HFFc6 (cell line): Measurements from ENCODE around the gene DCAF4. TPM values are rescaled to one million over a fixed set of nuclear protein-coding genes. Genes with fewer than 3 reads are reported as not detected.

Source experiments
- DNase-seq: peaks from one replicate; pipeline ENCODE4 v3.0.0-alpha.2; 2018
- H3K27ac Mint-ChIP-seq: 2 replicates; pipeline ENCODE4 v1.8.0; 2020; ENCODE audit warnings: mild to moderate bottlenecking, mixed read lengths
- H3K27me3 Mint-ChIP-seq: 2 replicates; pipeline ENCODE4 v1.8.0; 2021; ENCODE audit warnings: mild to moderate bottlenecking, moderate library complexity, mixed read lengths; ENCODE audit not compliant: insufficient read depth
- H3K36me3 Mint-ChIP-seq: 2 replicates; pipeline ENCODE4 v1.8.0; 2021; ENCODE audit warnings: low read depth, mixed read lengths
- H3K4me1 Mint-ChIP-seq: 2 replicates; pipeline ENCODE4 v1.8.0; 2020; ENCODE audit warnings: low read depth, mixed read lengths
- H3K4me3 Mint-ChIP-seq: 2 replicates; pipeline ENCODE4 v1.8.0; 2020; ENCODE audit warnings: mild to moderate bottlenecking, moderate library complexity, mixed read lengths
- H3K9me3 Mint-ChIP-seq: 2 replicates; pipeline ENCODE4 v1.8.0; 2020; ENCODE audit warnings: mild to moderate bottlenecking, mixed read lengths
- total RNA-seq, 6 experiments: library from RNA; stranded (reverse); fragmentation: NEBNext Ultra II Directional; extraction: Animal tissue kit (Norgen Biotek cat#: 25700); gene quantifications; 2 replicates in 1 of 6; 3 replicates in 5 of 6; pipeline ENCODE4 v1.2.3, GENCODE V29; 2021
- TF ChIP-seq, protein P1 (sequence below): fragments of 200-600 bp; sonication (generic); IDR thresholded peaks from 2 replicates; pipeline ENCODE4 v1.5.0; 2021; ENCODE audit warnings: antibody characterized with exemption, mild to moderate bottlenecking

DCAF4 gene
- total RNA-seq, 6 experiments from 2014 or later, result 14.4 to 20.0 (median 16.2) TPM

DNA sequence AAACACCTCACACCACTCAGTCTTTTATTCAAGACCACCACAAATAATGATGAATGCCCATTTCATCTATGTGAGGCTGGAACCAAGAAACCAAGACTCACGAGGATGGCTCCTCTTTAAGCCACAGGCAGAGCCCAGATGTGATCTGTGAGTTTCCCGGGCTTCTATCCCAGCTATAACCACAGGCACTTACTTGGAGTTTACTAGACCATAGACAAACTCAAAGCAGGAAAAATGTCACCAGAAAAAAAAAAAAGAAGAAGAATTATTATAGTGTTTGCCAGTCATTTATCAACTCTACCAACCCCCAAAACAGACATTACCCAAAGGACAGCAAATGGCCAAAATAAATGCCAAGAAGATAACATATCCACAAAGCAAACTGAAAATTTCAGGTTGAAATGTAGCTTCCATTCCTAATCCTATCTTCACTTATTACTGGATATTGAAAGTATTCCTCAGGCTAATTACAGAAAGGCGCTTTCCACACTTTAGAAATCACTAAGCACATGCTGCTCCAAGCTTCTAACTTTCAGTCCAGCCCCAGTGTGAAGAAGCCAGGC, 56.0 kb downstream of the DCAF4 start:
- TF ChIP-seq, protein P1, sequence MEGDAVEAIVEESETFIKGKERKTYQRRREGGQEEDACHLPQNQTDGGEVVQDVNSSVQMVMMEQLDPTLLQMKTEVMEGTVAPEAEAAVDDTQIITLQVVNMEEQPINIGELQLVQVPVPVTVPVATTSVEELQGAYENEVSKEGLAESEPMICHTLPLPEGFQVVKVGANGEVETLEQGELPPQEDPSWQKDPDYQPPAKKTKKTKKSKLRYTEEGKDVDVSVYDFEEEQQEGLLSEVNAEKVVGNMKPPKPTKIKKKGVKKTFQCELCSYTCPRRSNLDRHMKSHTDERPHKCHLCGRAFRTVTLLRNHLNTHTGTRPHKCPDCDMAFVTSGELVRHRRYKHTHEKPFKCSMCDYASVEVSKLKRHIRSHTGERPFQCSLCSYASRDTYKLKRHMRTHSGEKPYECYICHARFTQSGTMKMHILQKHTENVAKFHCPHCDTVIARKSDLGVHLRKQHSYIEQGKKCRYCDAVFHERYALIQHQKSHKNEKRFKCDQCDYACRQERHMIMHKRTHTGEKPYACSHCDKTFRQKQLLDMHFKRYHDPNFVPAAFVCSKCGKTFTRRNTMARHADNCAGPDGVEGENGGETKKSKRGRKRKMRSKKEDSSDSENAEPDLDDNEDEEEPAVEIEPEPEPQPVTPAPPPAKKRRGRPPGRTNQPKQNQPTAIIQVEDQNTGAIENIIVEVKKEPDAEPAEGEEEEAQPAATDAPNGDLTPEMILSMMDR, result no peak
- H3K36me3 Mint-ChIP-seq, result peaks cover 29% of the 10 kb centered on the region
- H3K4me3 Mint-ChIP-seq, result no peak overlapping the region
- no peaks in the 10 kb centered on the region; the same call in 1 of the 2 replicates for H3K27me3 Mint-ChIP-seq
- no peak overlapping the region for H3K27ac Mint-ChIP-seq
- DNase-seq, result no peak
- no peaks in the 10 kb centered on the region for H3K4me1 Mint-ChIP-seq
- H3K9me3 Mint-ChIP-seq, result no peaks in the 10 kb centered on the region

DNA sequence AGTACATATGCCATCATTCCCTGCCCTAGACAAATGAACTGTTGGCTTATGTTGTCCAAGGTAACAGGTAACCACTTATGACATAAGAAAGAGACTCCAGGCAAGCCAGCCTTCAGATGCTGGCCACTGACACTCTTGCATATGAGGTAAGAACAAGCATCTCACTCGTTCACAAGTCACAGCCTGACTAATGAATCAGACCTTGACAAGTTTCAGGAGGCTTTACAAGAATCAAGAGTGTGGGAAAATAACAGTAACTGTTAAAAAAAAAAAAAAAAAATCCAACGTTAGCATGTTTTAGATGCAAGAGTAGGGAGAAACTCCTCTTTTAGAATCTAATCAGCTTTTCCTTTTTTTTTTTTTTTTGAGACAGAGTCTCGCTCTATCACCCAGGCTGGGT, 60.0 kb downstream of the DCAF4 start:
- Mint-ChIP-seq H3K4me3 (no peak overlapping the region), H3K27ac (no peak overlapping the region)
- TF ChIP-seq, protein P1, result no peak

DNA sequence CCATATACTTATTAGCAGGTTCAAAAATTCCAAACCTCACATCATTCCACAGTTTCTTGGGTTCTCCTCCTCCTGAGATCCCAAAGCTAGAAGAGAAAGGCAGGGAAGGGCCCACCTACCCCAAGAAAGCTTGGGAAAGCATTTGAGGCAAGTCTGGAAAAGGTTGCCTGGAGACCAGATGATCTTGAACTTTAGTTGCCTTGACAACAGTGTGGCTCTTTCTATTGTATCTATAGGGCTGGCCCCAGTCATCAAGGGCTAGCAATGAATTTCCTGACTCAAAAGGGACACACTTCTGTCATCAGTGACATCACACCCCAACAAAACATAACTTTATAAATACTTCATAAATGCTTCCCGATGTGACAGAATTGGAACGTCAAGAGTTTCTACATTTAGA, 60.6 kb downstream of the DCAF4 start:
- Mint-ChIP-seq H3K27ac (no peak overlapping the region; the same call in 1 of the 2 replicates), H3K36me3 (peaks cover 19% of the 10 kb centered on the region), H3K9me3 (no peaks in the 10 kb centered on the region), H3K4me1 (no peaks in the 10 kb centered on the region), H3K4me3 (no peak overlapping the region), H3K27me3 (no peaks in the 10 kb centered on the region; the same call in 1 of the 2 replicates)
- TF ChIP-seq, protein P1, result no peak
- DNase-seq, result no peak

More for the DNA sequence above, 60.0 kb downstream of the DCAF4 start:
- Mint-ChIP-seq H3K9me3 (no peaks in the 10 kb centered on the region), H3K4me1 (no peaks in the 10 kb centered on the region), H3K36me3 (peaks cover 19% of the 10 kb centered on the region), H3K27me3 (no peaks in the 10 kb centered on the region; the same call in 1 of the 2 replicates)
- no peak for DNase-seq

DNA sequence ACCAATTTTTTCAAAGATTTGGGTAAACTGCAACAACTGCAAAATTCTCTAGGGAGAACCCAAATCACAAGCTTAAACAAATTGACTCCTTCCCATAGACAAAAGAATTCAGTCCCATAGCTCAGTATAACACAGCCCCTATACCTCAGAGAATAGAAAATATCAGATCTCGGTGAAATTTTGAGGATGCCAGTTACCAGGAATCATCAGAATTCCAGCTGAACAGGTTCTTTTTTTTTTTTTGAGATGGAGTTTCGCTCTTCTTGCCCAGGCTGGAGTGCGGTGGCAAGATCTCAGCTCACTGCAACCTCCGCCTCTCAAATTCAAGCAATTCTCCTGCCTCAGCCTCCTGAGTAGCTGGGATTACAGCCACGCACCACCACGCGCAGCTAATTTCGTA, 63.9 kb downstream of the DCAF4 start:
- no peaks in the 10 kb centered on the region; the same call in 1 of the 2 replicates for H3K27me3 Mint-ChIP-seq
- peaks cover 16% of the 10 kb centered on the region; the same call in 1 of the 2 replicates for H3K36me3 Mint-ChIP-seq

DNA sequence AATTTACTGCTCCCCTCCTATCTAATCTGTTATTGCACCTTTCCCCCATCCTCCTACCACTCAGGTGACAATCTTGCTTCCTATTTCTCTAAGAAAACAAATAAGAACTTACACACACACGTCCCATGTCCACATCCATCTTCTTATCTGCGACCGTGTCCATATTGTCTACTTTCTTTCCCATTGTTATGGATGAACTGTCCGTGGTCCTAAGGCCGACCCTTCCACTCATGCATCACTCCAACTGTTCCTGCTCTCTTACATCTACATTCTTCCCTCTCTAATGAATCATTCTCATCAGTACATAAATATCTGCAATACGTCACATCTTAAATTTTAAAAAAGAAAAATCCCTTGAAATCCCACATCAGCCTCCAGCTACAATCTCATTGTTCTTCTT, 70.7 kb downstream of the DCAF4 start:
- no peaks in the 10 kb centered on the region for H3K9me3 Mint-ChIP-seq
- H3K4me1 Mint-ChIP-seq, result no peaks in the 10 kb centered on the region
- peaks cover 37% of the 10 kb centered on the region for H3K36me3 Mint-ChIP-seq
- no peak overlapping the region for H3K4me3 Mint-ChIP-seq
- no peaks in the 10 kb centered on the region for H3K27me3 Mint-ChIP-seq
- TF ChIP-seq, protein P1, result no peak
- no peak for DNase-seq
- H3K27ac Mint-ChIP-seq, result no peak overlapping the region

More for the DNA sequence above, 63.9 kb downstream of the DCAF4 start:
- H3K4me3 Mint-ChIP-seq, result no peak overlapping the region
- H3K27ac Mint-ChIP-seq, result no peak overlapping the region
- H3K9me3 Mint-ChIP-seq, result no peaks in the 10 kb centered on the region
- DNase-seq, result no peak
- TF ChIP-seq, protein P1, result no peak
- H3K4me1 Mint-ChIP-seq, result no peaks in the 10 kb centered on the region
